Measurements from ENCODE around the gene ST3GAL5. TPM values are rescaled to one million over a fixed set of nuclear protein-coding genes. Genes with fewer than 3 reads are reported as not detected.

The ST3GAL5 gene
- total and polyA plus RNA-seq, 2 of the 8 experiments (the other 6 are each of a cell fraction or from before 2014, with no cell fraction given) = 1.9 to 4.5 TPM

GRCh38 chr2:85796341-85797262 is 92.2 kb downstream of the ST3GAL5 start:
- H4K8ac ChIP-seq (ENCODE audit: extremely low read depth, insufficient read depth, low read length) = peak overlapping the region; percentile 28; the same call in 1 of the 2 replicates
- H3K4me2 ChIP-seq (ENCODE audit: insufficient read depth in 1 of 2, low read depth in 2 of 2, low read length in 2 of 2) = no peak overlapping the region
- H3K4me3 ChIP-seq (ENCODE audit: extremely low read depth in 1 of 4, insufficient read depth in 2 of 4, low read depth in 3 of 4, low read length in 4 of 4) = no peak overlapping the region
- POLR2A ChIA-PET (ENCODE audit: partially characterized antibody) = interaction anchor here (1.4 kb wide), 1 partner anchor 44 kb away, joined by 3 read pairs; no protein-coding TSS in a partner anchor
- no peak overlapping the region for H2BK20ac ChIP-seq (ENCODE audit: low read length)
- no peak overlapping the region for H2BK12ac ChIP-seq (ENCODE audit: low read depth, low read length)
- no peaks in the 10 kb centered on the region for H3K79me1 ChIP-seq (ENCODE audit: low read depth, low read length)
- no peak overlapping the region for H4K91ac ChIP-seq (replicated peaks; ENCODE audit: insufficient read length, low read length)
- no peak overlapping the region for H2BK15ac ChIP-seq (ENCODE audit: low read length)
- no peaks in the 10 kb centered on the region for H3K23me2 ChIP-seq (ENCODE audit: low read depth, low read length)
- H2BK120ac ChIP-seq (replicated peaks; ENCODE audit: low read depth, low read length) = no peak overlapping the region
- CTCF ChIA-PET (ENCODE audit: partially characterized antibody) = interaction anchor here (0.6 to 4.7 kb wide), 17 partner anchors 13 to 89 kb away, joined by 3 to 58 read pairs (median 4); partner anchors contain the start of gene ATOH8
- no peak overlapping the region for H3K4ac ChIP-seq (replicated peaks; ENCODE audit: insufficient read length, low read depth, low read length)
- FAIRE-seq = no peak
- H3K56ac ChIP-seq (replicated peaks; ENCODE audit: insufficient read length, low read depth, low read length) = no peak overlapping the region
- no peak overlapping the region for H2AK5ac ChIP-seq (ENCODE audit: low read depth, low read length)
- DNase-seq (ENCODE audit: low read depth in 1 of 2, low spot score in 2 of 2) = no peak
- no peak overlapping the region for H4K5ac ChIP-seq (ENCODE audit: insufficient read length, low read depth, low read length)
- H3K27ac ChIP-seq (ENCODE audit: low read depth, low read length) = no peak overlapping the region
- WGBS, 2 experiments (ENCODE audit: extremely low coverage in 1 of 2, insufficient coverage in 1 of 2, insufficient read length in 1 of 2, insufficient replicate concordance in 2 of 2, low coverage in 1 of 2, low lambda C conversion rate in 2 of 2, missing lambda C conversion rate in 1 of 2) = 83% methylated on average over 22 of the region's 22 CpGs; no CpG with 5 or more reads in 1 of the 2 experiments
- H3K18ac ChIP-seq (ENCODE audit: extremely low read depth, low read length) = no peak overlapping the region
- H2BK5ac ChIP-seq (ENCODE audit: low read depth, low read length) = no peak overlapping the region
- H3K9me3 ChIP-seq (ENCODE audit: insufficient read depth in 2 of 2, low read depth in 1 of 2, low read length in 1 of 2) = no peaks in the 10 kb centered on the region
- no peak overlapping the region for H3K23ac ChIP-seq (ENCODE audit: insufficient read length)
- no peaks in the 10 kb centered on the region for H4K20me1 ChIP-seq (replicated peaks in 1 of 2; ENCODE audit: control insufficient read depth in 1 of 2, insufficient read depth in 2 of 2, low read length in 2 of 2)
- H3K27me3 ChIP-seq (replicated peaks in 1 of 4; ENCODE audit: control insufficient read depth in 3 of 4, extremely low read depth in 1 of 4, insufficient read depth in 3 of 4, low read length in 3 of 4) = no peaks in the 10 kb centered on the region; a peak in 2 of 7 replicates
- H3K36me3 ChIP-seq (ENCODE audit: control insufficient read depth in 2 of 4, insufficient read depth in 4 of 4, low read length in 3 of 4) = no peaks in the 10 kb centered on the region
- H3K9ac ChIP-seq (replicated peaks in 1 of 4; ENCODE audit: extremely low read depth in 1 of 4, low read depth in 3 of 4, low read length in 3 of 4) = no peak overlapping the region
- H2AFZ ChIP-seq (ENCODE audit: low read length) = no peak overlapping the region
- H3K14ac ChIP-seq (ENCODE audit: insufficient read length) = no peak overlapping the region
- no peaks in the 10 kb centered on the region; a peak in 1 of 7 replicates for H3K4me1 ChIP-seq (replicated peaks in 1 of 4; ENCODE audit: control insufficient read depth in 3 of 4, insufficient read depth in 4 of 4, low read length in 3 of 4)
- H3K79me2 ChIP-seq (ENCODE audit: control insufficient read depth in 1 of 2, insufficient read depth in 2 of 2, low read length in 2 of 2) = no peaks in the 10 kb centered on the region
- TF ChIP-seq ATF2 (IDR thresholded peaks at IDR 0.05; ENCODE audit: low read length) (no peak), JUND (IDR thresholded peaks at IDR 0.05; ENCODE audit: low read length) (no peak), TEAD4 (IDR thresholded peaks at IDR 0.05; ENCODE audit: low read depth, low read length) (no peak), ASH2L (IDR thresholded peaks at IDR 0.05; ENCODE audit: low read length) (no peak), E2F6 (IDR thresholded peaks at IDR 0.05) (no peak), BCL11A (IDR thresholded peaks at IDR 0.05; ENCODE audit: low read depth in 2 of 2, low read length in 2 of 2) (no peak), SUZ12 (IDR thresholded peaks at IDR 0.05; ENCODE audit: low read length) (no peak), POU5F1 (IDR thresholded peaks at IDR 0.05; ENCODE audit: low read depth, low read length) (no peak), EP300 (IDR thresholded peaks at IDR 0.05; ENCODE audit: borderline replicate concordance in 1 of 2, low read depth in 2 of 2, low read length in 2 of 2) (no peak)

All from H1 (cell line).